K562 (cell line): ENCODE measurements around the gene ZKSCAN3.

ENCODE experiments used
- ARID4B ChIP-seq: sonication (generic); formaldehyde crosslinking; IDR thresholded peaks from 2 replicates; pipeline ENCODE4 v1.8.0; 2022; ENCODE audit warnings: mild to moderate bottlenecking, missing genetic modification reagents
- MYC ChIP-seq, 2 experiments: fragments of 250-450 bp in 1 of 2; sonication (Bioruptor Pico) in 1 of 2; IDR thresholded peaks; 2 replicates each; pipeline versions ENCODE4 v1.5.1 to v1.6.1; 2012 to 2021; ENCODE audit warnings: low read depth in 2 of 2, borderline replicate concordance in 1 of 2, improper control_type of control experiment in 1 of 2, low read length in 1 of 2, mild to moderate bottlenecking in 1 of 2, moderate library complexity in 1 of 2
- MYNN ChIP-seq, 2 experiments: sonication (generic); formaldehyde crosslinking in 1 of 2; IDR thresholded peaks; 2 replicates each; pipeline versions ENCODE4 v1.5.0 to v1.6.1; 2016 to 2020; ENCODE audit warnings: antibody characterized with exemption in 1 of 2, missing genetic modification reagents in 1 of 2
- POLR2A ChIP-seq: fragments of 450-650 bp; conservative IDR thresholded peaks from 2 replicates; pipeline ENCODE4 v1.6.1; 2016
- RBM39 ChIP-seq: fragments of 200-400 bp; formaldehyde crosslinking; optimal IDR thresholded peaks from 2 replicates; pipeline ENCODE3; 2018; ENCODE audit warnings: low read depth, low read length
- ZNF184 ChIP-seq: sonication (generic); formaldehyde crosslinking; IDR thresholded peaks from 2 replicates; pipeline ENCODE4 v1.5.0; 2020; ENCODE audit warnings: missing genetic modification reagents
- ZNF224 ChIP-seq: sonication (generic); formaldehyde crosslinking; IDR thresholded peaks from 2 replicates; pipeline ENCODE4 v1.8.0; 2022; ENCODE audit warnings: mild to moderate bottlenecking, missing genetic modification reagents

- TF ChIP-seq ZNF184 (CRISPR knock-in tag) (no peak), MYNN (IDR thresholded peaks at IDR 0.05) (no peak), MYNN (CRISPR knock-in tag; IDR thresholded peaks at IDR 0.05) (no peak), ZNF224 (CRISPR knock-in tag) (no peak), RBM39 (no peak), POLR2A (no peak), MYC (IDR thresholded peaks at IDR 0.05; ENCODE audit: low read depth, low read length) (no peak), MYC (CRISPR knock-in tag; IDR thresholded peaks at IDR 0.05; ENCODE audit: borderline replicate concordance, low read depth) (no peak), ARID4B (CRISPR knock-in tag) (no peak)
Measured at GRCh38 chr6:28312939-28313338, 36.8 kb upstream of the ZKSCAN3 start.
